Measurements from ENCODE around the gene FYB1. TPM values are rescaled to one million over a fixed set of nuclear protein-coding genes. Genes with fewer than 3 reads are reported as not detected.
A peak's percentile ranks its signal among the peaks of the same experiment; 100 is the strongest.

The FYB1 gene
- total RNA-seq, 1 donor from 2014 or later = 74.1 TPM

DNA sequence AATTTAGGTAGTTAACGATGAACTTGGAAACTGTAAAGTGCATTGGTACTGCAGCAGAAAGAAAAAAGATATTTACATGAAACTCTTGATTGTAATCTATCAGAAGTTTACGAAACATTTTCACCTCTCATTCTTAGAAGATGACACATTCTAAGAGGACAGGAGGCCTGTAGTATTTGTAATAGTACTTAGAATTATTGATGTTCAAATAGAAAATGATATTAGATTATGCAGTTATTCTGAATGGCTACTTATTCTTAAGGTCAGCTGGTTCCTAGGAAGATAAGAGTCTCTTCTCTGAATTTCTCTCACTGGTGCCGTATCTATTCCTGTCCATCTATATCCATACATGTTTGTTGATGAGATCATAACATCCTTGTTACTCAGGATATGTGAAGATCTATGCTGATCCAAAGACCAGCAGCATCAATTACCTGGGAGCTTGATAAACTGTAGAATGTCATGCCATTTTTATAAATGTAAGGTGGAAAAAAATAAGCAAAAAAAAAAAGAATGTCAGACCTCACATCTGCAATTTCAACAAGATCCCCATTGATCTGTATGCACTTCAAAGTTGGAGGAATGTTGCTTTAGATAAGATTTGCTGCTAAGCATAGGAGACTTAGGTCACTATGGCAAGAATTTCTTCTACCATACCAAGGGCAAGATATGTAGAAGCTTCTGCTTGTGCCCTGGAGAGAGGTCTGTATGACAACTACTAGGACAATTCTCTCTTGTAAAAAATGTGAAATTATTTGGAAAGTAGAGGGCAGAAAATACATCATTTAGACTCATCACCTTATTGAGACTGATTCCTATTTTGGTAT, 102.8 kb downstream of the FYB1 start:
- H3K36me3 ChIP-seq = no peaks in the 10 kb centered on the region
- intact Hi-C loops (cut with DNase I) = no loop called here
- TF ChIP-seq, protein P1, sequence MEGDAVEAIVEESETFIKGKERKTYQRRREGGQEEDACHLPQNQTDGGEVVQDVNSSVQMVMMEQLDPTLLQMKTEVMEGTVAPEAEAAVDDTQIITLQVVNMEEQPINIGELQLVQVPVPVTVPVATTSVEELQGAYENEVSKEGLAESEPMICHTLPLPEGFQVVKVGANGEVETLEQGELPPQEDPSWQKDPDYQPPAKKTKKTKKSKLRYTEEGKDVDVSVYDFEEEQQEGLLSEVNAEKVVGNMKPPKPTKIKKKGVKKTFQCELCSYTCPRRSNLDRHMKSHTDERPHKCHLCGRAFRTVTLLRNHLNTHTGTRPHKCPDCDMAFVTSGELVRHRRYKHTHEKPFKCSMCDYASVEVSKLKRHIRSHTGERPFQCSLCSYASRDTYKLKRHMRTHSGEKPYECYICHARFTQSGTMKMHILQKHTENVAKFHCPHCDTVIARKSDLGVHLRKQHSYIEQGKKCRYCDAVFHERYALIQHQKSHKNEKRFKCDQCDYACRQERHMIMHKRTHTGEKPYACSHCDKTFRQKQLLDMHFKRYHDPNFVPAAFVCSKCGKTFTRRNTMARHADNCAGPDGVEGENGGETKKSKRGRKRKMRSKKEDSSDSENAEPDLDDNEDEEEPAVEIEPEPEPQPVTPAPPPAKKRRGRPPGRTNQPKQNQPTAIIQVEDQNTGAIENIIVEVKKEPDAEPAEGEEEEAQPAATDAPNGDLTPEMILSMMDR (IDR thresholded peaks at IDR 0.05) = no peak
- DNase-seq (ENCODE audit: low spot score in 2 of 2) = no peak
- no peak overlapping the region for H3K4me3 ChIP-seq
- no peaks in the 10 kb centered on the region for H3K4me1 ChIP-seq
- no peaks in the 10 kb centered on the region for H3K9me3 ChIP-seq
- no peak overlapping the region for H3K27ac ChIP-seq
- peaks cover 4% of the 10 kb centered on the region for H3K27me3 ChIP-seq

DNA sequence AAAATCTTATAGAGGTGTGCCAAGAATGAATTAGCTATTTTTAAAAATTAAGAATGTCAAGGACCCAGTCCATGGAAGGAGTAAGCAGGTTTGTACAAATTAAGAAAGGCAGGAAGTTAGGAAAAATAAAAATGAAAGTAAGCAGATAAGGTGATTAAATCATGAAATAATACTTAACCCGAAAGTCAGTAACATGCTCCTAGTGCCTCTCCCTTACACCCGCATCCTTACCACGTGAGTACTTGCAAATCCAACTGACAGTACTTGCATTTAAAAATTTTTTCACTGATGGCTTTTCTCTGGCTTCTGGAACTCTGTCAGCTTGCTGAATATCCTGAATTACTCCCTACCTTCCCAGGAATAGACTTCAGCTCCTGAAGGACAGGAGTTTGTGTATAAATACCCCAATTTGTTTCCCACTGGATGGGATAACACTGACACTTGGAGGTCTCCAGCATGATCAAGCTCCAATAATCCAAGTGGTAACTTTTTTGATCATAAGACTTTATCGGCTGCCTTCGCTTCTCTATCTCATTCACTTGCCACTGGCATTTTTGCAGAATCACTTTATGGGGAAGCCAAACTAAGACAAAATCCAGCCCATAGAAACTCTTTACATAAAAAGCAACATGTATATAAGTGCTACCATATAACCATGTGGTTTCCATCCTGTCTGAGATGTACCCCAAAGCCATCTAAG, 103.6 kb downstream of the FYB1 start:
- H3K27ac ChIP-seq = no peak overlapping the region
- intact Hi-C loops (cut with DNase I) = no loop called here
- no peaks in the 10 kb centered on the region for H3K4me1 ChIP-seq
- peaks cover 3% of the 10 kb centered on the region for H3K27me3 ChIP-seq
- no peak for DNase-seq (ENCODE audit: low spot score in 2 of 2)
- TF ChIP-seq, protein P1 (IDR thresholded peaks at IDR 0.05) = no peak
- H3K4me3 ChIP-seq = peak overlapping the region in 1 of 2 donors; percentile 11
- no peaks in the 10 kb centered on the region for H3K9me3 ChIP-seq
- no peaks in the 10 kb centered on the region for H3K36me3 ChIP-seq

DNA sequence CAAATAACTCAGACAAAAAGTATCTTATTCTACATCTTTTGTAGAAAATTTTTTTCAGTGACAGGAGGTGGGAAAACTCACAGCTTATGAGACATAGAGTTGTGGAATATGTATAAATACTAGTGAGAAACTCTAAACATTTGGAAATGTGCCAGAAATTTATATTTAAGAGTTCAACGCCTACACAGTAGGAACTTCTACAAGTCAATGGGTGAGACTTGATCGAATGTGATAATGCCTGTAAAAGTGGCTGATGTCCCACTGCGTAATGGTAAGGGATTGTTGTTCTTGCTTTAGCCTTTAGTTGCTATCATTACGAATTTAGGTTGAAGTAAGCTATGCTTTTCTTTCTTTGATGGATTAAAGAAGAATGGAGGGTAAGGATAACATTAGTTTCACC, 105.2 kb downstream of the FYB1 start:
- no peaks in the 10 kb centered on the region for H3K36me3 ChIP-seq
- no peak overlapping the region for H3K27ac ChIP-seq
- no peak overlapping the region for H3K4me3 ChIP-seq
- no peaks in the 10 kb centered on the region for H3K4me1 ChIP-seq
- intact Hi-C loops (cut with DNase I) = no loop called here
- no peaks in the 10 kb centered on the region for H3K9me3 ChIP-seq
- no peaks in the 10 kb centered on the region for H3K27me3 ChIP-seq
- TF ChIP-seq, protein P1 (IDR thresholded peaks at IDR 0.05) = no peak
- no peak for DNase-seq (ENCODE audit: low spot score in 2 of 2)

DNA sequence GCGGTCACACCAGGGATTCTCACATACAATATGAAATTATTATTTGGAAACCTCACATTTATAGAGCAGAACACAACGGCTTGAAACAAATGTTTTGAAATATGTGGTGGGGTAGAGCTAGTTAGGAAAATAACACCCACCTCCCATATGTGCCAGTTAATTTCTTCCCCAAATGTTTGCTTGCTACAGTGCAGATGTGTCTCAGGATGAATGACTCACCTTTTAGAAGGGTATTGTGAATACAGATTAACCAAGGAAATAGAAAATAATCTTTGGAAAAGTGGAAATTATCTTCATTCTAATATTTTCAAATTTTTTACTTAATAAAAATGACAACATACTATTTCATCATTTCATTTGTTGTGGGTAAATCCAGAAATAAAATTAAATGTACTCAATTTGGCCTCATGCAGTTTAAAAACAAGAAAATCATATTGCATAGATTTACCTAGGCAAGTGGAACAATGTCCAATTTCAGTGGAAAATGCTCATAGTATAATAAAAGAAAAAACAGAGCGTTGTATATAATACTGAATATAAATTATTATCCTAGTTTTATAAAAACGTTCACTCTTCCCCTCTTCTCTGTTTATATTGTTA, 105.9 kb downstream of the FYB1 start:
- no peak overlapping the region for H3K27ac ChIP-seq
- TF ChIP-seq, protein P1 (IDR thresholded peaks at IDR 0.05) = no peak
- H3K27me3 ChIP-seq = no peaks in the 10 kb centered on the region
- no peaks in the 10 kb centered on the region for H3K9me3 ChIP-seq
- H3K4me3 ChIP-seq = no peak overlapping the region
- H3K4me1 ChIP-seq = no peaks in the 10 kb centered on the region
- no peaks in the 10 kb centered on the region for H3K36me3 ChIP-seq
- intact Hi-C loops (cut with DNase I) = no loop called here
- DNase-seq (ENCODE audit: low spot score in 2 of 2) = no peak

DNA sequence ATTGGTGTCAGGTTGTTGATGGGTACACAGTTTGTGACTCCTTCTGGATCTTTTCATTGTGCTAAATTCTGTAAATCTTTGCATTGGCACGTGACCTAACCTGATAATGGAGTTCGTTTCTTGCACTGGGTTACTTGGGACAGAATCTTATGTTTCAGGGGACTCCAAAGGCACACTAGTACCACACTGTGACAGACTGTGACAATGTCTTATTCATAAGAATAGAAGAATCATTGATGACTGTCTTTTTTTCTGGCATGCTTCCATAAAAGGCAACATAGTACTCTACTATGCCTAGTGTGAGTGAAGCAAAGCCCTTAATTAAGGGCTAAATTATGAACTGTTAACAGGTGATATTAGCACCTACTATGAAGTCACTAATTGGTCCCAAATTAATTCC, 109.8 kb downstream of the FYB1 start:
- H3K4me1 ChIP-seq = no peaks in the 10 kb centered on the region
- TF ChIP-seq, protein P1 (IDR thresholded peaks at IDR 0.05) = no peak
- intact Hi-C loops (cut with DNase I) = no loop called here

More for the DNA sequence above, 109.8 kb downstream of the FYB1 start:
- no peaks in the 10 kb centered on the region for H3K9me3 ChIP-seq
- no peaks in the 10 kb centered on the region for H3K36me3 ChIP-seq
- no peak for DNase-seq (ENCODE audit: low spot score in 2 of 2)
- no peak overlapping the region for H3K4me3 ChIP-seq
- H3K27me3 ChIP-seq = no peaks in the 10 kb centered on the region
- no peak overlapping the region for H3K27ac ChIP-seq
